Fibroblast of gingiva (primary cell): ENCODE results near the gene GNB2.
"Not testable (repeated sequence)": the region's sequence is repeated elsewhere in the genome, so short reads cannot be mapped to it uniquely, and the experiment has no call there.

Experiments
- DNase-seq: peaks from one replicate; pipeline ENCODE4 v3.0.0-alpha.2; 2011; ENCODE audit warnings: low read depth

The GNB2 gene

DNA sequence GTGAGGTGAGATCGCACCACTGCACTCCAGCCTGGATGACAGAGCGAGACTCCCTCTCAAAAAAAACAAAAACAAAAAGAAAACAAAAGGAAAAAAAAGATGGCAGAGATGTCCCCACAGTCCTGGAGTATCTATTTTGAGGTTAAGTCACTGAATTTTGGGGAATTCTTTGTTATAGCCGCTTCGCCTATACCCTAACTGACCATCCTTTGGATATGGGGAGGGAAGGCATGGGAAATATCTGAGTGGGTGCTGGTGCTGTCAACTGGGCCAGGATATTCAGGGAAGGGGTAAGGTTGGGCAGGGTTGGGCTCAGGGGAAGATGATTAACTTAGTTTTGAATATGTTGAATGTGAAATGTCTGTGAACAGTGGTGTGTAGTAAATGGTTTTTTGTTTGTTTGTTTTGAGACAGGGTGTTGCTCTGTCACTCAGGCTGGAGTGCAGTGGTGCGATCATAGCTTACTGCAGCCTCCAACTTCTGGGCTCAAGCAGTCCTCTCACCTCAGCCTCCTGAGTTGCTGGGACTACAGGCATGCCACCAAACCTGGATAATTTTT, 8.3 kb upstream of the GNB2 start:
- DNase-seq = no peak

DNA sequence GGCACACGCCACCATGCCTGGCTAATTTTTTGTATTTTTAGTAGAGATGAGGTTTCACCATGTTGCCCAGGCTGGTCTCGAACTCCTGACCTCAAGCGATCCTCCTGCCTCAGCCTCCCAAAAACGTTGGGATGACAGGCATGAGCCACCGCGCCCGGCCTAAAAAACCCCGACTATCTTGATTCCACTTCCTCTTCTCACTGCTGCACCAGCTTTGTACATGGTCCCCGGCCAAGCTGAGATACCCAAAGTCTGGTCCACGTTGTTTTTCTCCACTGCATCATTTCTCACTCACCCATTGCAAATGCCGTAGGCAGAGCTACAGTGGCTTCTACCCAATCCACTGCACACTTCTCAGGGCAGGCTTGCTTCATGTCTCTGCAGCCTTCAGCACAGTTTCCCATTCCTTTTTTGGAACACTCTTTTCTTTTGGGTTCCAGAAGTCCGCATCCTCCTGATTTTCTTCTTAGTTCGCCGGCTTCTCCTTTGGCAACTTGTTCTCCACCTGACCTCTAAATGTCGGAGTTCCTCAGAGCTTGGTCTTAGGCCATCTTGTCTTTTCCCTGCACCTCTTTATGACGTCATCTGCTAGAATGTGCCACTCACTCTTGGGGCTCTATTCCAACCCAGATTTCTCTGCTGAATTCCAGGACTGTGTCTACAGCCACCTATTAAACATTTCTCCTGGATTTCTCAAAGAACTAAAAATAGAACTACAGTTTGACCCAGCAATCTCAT, 6.0 kb upstream of the GNB2 start:
- DNase-seq = no peak

DNA sequence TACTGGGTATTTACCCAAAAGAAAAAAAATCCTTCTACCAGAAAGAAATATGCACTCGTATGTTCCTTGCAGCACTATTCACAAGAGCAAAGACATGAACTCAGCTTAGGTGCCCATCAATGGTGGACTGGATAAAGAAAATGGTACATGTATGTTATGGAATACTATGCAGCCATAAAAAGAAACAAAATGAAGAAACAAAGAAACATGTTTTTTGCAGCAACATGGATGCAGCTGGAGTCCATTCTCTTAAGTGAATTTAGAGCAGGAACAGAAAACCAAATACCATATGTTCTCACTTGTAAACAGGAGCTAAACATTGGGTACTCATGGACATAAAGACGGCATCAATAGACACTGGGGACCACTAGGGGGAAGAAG, 5.5 kb upstream of the GNB2 start:
- DNase-seq = no peak

DNA sequence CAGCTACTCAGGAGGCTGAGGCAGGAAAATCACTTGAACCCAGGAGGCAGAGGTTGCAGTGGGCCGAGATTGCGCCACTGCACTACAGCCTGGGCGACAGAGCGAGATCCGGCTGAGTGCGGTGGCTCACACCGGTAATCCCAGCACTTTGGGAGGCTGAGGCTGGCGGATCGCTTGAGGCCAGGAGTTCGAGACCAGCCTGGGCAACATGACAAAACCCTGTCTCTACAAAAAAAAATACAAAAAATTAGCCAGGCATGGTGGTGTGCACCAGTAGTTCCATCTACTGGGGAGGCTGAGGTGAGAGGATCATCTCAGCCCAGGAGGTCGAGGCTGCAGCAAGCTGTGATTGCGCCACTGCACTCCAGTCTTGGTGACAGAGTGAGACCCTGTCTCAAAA, 4.4 kb upstream of the GNB2 start:
- DNase-seq = not testable (repeated sequence)

DNA sequence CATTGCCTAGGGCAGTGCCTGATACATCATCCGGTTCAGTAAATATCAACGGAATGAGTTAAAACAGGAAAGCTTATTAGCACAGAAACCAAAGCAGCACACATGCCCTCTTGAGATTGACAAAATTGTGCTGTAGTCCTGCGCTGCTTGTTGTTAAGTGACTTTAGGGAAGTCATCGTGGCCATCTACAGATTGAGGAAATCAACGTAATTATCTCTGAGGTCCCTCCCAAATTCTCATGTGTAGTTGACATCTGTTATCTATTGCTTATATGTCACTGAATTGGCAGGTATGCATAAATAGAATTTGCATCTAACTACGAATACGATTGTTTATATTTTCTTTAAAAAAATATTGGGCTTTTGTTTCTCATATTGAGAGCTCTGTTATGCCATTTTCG, 3.5 kb upstream of the GNB2 start:
- no peak for DNase-seq

DNA sequence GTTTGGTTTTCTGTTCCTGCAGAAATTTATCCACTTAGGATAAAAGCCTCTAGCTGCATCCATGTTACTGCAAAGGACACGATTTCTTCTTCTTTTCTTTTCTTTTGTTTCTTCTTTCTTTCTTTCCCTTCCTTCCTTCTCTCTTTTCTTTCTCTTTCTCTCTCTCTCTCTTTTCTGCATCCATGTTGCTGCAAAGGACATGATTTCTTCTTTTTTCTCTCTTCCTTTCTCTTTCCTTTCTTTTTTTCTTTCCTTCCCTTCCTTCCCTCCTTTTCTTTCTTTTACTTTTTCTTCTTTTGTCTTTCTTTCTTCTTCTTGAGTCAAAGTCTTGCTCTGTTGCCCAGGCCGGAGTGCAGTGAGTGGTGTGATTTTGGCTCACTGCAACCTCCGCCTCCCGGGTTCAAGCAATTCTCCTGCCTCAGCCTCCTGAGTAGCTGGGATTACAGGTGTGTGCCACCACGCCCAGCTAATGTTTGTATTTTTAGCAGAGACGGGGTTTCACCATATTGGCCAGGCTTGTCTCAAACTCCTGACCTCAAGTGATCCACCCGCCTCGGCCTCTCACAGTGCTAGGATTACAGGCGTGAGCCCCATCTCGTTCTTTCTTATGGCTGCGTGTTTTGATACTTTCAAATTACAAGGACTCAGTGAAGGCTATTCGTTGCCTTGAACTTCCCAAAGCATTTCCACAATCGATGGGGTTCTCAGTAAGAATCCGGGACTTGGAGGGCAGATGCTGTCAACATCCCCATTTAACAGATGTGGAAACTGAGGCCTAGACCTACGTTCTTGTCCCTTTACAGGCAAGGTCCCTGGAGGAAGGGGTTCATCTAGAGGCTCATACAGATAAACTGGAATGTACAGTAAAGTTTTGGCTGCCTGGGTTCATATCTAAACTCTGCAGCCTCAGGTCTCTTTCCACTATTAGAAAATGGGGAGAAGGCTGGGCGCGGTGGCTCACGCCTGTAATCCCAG, 1.9 kb upstream of the GNB2 start:
- DNase-seq = no peak

DNA sequence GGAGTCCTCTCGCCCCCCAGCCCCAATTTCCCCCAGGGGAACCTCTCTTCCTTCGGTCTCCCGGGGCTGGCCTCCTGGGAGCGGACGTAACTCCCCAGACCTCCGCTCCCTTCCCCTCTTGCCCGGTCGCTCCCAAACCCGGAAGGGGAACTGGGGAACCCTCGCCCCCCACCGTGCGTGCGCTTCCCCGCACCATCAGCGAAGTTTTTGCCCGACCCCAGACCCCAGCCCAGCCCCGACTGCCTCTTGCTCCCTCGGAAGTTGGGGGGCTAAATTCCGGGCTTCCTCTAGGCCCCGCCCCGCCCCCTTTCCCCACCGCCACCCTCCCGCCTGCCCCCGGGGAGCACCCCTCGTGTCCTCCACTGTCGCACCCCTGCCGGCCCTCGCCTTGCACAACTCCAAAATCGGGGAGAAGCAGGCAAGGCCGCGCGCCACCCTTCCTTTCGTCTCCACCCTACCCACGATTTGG, 436 bp downstream of the GNB2 start:
- DNase-seq = peak; percentile 36

DNA sequence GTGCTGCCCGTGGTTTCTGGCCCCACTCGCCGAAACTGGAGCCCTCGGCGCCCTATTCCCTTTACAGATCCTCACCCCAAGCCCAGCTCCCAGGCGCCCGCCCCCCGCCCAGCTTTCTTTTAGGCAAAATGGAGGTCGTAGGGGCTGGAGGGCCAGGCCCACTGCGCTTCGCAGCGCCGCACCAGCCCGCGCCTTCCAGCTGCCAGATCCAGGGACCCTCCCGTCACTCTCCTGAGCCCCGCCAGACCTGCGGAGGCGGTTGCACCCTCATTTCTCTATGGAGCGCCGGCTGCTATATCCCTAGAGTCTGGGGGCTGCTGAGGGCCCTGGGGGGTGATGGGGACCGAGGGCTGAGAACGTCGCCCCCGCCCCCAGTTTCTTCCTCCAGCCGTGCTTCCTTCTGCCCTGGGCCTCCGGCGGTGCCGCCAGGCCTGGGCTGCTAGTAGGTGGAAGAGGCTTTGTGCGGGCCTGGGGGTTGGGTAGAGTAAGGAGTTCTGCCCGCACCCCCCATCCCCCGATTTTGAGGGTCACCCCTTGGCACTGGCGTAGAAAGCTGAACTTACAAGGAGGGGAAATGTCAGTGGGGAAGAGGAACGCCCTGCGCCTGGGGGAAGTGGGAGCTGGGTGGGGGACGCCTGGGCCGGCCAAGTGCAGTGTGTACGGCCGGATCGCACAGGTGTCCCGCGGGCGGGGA, 1.0 kb downstream of the GNB2 start:
- no peak for DNase-seq

DNA sequence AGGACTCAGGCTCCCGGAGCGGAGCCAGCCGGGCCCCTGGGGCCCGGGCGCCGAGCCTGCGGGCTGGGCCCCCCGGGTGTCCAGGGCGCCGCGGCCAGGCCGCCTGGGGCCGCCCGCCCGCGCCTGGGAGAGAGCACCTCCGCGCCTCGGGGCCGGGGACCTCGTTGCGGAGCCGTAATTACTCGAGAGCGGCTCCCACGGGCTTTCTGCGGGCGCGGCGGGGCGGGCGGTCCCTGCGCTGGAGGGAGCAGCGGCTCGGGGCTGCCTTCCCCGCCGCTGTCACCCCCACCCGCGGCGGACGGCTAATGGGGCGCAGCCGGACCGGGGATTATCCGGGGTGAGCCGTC, 1.5 kb downstream of the GNB2 start:
- DNase-seq = no peak

DNA sequence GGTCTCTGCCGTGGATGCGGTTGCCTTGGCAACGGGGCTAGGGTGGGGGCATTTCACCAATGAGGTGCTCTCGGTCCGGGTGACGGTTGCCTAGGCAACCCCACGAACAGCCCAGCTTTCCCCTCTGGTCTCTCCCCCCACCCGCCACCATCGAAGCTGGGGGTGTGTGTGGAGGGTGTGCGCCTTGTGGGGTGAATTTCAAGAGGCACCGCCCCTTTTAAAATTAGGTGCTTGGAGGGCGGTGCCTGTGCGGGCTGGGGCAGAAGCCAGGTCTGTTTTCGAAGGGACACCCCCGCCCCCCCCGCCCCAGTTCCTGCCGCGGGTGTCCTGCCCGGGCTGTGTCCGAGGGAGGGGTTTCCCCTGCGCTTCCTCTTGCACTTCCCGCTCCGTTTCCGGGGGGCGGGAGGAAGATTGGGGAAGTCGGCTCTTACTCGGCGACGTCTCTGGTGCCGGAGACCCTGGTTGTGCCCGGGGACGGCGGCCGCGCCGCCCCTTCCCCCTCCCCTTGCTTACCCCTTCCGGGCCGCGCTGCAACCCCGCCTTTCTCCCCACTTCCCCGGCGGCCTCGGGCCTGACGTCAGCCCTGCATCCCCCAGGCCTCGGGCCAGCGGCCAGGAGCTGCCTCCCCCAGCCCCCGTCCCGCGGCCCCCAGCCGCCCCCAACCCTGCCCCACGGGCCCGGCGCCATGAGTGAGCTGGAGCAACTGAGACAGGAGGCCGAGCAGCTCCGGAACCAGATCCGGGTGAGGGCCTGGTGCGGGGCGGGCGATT, 2.2 kb downstream of the GNB2 start:
- peak; percentile 68 for DNase-seq

DNA sequence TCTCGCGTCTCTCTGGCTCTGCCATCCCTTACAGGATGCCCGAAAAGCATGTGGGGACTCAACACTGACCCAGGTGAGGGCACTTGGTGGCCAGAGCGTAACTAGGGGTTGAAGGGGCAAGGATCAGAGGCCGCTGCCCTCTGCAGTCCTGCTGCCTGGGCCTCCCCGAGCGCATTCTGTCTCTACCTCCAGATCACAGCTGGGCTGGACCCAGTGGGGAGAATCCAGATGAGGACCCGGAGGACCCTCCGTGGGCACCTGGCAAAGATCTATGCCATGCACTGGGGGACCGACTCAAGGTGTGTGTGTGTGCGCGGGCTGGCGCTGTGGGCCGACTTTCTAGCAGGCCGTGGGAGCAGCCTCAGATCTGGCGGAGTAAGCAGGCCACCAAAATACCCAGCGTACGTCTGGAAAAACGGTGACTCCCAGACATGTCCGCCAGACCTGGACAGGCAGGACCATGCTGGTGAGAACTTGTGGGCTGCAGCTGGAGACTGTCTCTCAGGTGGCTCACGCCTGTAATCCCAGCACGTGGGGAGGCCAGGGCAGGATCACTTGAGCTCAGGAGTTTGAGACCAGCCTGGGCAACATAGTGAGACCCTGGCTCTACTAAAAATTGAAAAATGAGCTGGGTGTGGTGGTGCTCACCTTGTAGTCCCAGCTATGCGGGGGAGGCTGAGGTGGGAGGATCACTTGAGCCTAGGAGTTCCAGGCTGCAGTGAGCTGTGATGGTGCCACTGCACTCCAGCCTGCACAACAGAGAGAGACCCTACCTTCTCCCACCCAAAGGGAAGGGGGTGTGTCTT, 3.2 kb downstream of the GNB2 start:
- no peak for DNase-seq

DNA sequence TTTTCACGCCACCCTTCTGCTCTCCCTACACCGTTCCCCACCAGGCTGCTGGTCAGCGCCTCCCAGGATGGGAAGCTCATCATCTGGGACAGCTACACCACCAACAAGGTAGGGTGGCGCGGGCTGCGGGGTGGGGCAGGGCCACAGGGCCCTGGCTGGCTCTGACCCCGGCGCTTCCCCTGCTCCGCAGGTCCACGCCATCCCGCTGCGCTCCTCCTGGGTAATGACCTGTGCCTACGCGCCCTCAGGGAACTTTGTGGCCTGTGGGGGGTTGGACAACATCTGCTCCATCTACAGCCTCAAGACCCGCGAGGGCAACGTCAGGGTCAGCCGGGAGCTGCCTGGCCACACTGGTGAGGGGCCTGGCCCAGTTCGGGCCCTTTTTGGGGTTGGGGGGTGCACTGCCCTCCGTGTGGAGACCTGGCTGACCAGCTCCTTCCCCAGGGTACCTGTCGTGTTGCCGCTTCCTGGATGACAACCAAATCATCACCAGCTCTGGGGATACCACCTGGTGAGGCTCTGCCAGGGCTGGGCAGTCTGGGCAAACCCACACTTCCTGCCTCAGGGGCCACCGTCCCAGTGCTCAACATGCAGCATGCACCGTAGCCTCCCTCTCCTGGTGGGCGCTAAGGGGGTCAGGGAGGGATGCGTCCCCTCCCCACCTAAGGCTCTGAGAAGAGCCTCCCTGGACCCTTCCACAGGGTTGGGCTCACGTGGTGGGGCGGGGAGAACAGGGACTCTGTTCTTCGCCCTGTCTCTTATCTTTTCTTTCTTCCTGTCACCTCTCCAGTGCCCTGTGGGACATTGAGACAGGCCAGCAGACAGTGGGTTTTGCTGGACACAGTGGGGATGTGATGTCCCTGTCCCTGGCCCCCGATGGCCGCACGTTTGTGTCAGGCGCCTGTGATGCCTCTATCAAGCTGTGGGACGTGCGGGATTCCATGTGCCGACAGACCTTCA, 4.0 kb downstream of the GNB2 start:
- no peak for DNase-seq

DNA sequence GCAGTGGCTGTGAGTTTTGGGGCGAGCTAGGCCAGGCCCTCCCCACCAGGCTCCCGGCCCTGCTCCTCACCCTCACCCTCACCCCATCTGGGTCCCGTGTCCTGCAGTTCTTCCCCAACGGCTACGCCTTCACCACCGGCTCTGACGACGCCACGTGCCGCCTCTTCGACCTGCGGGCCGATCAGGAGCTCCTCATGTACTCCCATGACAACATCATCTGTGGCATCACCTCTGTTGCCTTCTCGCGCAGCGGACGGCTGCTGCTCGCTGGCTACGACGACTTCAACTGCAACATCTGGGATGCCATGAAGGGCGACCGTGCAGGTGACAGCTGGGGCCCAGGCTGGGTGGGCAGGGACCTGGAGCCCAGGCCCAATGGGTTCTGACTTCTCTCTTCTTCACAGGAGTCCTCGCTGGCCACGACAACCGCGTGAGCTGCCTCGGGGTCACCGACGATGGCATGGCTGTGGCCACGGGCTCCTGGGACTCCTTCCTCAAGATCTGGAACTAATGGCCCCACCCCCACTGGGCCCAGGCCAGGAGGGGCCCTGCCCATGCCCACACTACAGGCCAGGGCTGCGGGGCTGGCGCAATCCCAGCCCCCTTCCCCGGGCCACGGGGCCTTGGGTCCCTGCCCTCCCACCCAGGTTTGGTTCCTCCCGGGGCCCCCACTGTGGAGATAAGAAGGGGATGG, 4.9 kb downstream of the GNB2 start:
- no peak for DNase-seq

DNA sequence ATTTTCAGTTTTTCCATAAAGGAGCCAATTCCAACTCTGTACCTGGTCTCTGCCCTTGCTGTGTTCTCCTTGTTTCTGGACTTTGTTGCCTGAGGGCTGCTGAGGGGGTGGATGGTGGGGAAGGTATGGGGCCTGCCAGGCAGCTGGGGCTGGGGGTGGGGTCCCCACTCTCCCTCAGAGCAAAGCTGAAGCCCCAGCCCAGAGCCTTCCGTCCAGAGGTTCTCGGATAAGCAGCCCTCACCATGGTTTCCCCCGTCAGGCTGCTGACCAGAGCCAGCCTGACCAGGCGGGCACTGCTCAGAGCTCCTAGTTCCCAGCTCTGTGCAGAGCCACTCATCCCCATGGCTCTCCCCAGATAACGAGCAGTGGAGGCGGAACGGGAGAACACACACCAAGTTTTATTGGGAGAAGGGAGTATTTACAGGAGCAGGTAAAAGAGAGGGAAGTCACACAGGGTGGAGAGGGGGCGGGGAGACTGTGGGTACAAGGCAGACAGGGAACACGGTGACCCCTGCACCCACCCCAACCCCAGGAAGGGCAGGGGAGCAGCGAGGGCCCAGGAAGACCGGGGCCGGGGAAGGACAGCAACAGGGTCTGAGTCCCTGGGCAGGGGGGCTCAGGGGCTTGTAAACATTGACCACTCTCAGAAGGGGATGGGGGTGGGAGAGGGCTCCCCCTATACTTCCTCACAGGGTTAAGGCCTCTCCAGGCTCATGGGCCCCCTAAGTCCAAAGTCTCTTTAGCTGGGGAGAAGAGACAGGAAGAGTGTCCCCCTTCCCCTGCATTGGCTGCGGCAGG, 5.8 kb downstream of the GNB2 start:
- no peak for DNase-seq

DNA sequence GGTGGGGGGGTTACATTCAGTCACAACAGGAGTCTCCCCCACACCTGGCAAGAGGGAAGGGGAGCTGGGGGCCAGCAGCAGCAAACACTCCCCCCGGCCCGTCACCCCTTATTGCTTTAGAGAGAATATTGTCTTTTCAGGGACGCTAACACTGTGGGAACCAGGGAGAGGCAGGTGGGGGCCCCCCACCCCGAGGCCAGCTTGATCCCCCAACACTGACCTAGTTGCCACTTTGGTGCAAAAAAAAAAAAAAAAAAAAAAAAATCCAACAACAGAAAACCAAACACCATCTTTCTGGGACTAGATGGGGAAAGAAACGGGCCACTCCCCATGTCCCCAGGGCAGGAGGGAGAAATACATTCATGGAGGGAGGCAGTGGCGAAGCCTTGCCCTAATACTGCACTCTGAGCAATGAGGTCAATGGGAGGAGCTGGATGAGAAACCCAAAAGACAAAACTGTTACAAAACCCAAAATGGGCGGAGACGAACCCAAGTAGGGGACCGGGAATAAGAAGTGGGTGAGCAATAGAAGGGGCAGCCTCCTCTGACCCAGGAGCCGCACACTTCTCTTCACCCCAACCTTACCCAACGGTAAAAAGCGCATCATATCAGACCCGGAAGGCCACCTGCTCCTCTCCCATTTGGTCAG, 6.5 kb downstream of the GNB2 start:
- DNase-seq = peak; percentile 81

DNA sequence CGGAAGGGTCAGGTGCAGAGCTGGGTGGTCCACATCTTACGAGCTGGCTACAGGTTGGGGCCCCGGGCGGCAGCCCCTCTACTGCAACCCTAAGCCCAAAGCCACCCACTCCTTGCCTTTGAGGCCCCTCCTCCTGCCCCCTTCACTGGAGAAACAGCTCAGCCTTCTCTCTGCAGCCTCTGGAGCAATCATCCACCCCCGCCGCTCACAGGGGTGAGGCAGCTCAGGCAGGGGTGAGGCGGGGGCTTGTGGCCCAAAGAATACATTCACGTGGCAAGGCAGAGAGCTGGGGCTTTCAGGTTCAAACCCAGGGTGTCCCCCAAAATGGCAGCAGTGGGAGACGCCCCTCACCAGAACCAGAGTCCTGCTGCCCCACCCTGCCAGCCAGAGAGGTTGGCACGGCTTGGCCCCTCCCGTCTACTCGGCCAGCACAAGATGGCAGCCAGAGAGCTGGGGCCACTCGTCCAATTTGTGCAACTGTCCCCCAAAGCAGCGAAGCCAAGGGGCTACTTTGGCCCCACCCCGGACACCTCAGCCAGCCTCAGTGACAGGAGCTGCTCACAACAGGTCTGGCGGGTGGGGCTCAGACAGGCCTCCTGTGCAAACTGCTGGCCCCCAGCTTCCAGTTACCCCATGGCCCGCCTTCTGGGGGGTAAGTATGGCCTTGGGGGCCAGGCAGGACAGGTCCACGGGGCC, 7.2 kb downstream of the GNB2 start:
- DNase-seq = no peak
